ENCODE results near the gene KRTAP1-4.
"Not testable (repeated sequence)": the region's sequence is repeated elsewhere in the genome, so short reads cannot be mapped to it uniquely, and the experiment has no call there.

The KRTAP1-4 gene

GRCh38 chr17:41012326-41013120 lies 17.5 kb downstream of the KRTAP1-4 start:
- no peak for TF ChIP-seq TAF1 (IDR thresholded peaks at IDR 0.05; ENCODE audit: borderline replicate concordance, low read depth, low read length)
- no peak for TF ChIP-seq POLR2A (IDR thresholded peaks at IDR 0.05; ENCODE audit: low read depth, low read length)
- TF ChIP-seq POLR2AphosphoS5 (IDR thresholded peaks at IDR 0.05; ENCODE audit: low read depth, low read length), result no peak
- FAIRE-seq, result no peak
- no peak for DNase-seq (ENCODE audit: insufficient read length)

DNA sequence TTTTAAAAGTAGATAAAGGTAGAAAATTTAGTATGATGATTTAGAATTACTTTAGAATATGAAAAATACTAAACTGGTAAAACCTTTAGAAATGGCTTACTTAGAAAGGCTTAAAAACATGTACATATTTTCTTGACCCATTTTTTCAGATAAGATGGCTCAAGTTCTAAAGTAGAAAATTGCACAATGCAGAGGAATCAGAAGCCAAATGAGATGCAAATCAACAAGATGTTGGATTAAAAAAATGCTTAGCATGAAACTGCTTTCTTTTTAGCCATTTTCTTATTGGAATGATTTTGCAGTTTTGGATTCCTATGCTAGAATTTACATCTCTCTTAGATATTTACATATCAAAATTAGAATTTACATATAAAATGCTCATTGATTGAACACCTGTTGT lies 19.6 kb downstream of the KRTAP1-4 start:
- TF ChIP-seq POLR2A (IDR thresholded peaks at IDR 0.05; ENCODE audit: low read depth, low read length) (no peak), TAF1 (IDR thresholded peaks at IDR 0.05; ENCODE audit: borderline replicate concordance, low read depth, low read length) (no peak), POLR2AphosphoS5 (IDR thresholded peaks at IDR 0.05; ENCODE audit: low read depth, low read length) (no peak)
- no peak for FAIRE-seq

GRCh38 chr17:41009936-41010335 lies 20.1 kb downstream of the KRTAP1-4 start:
- TF ChIP-seq TAF1 (IDR thresholded peaks at IDR 0.05; ENCODE audit: borderline replicate concordance, low read depth, low read length), result no peak
- no peak for TF ChIP-seq POLR2A (IDR thresholded peaks at IDR 0.05; ENCODE audit: low read depth, low read length)
- no peak for TF ChIP-seq POLR2AphosphoS5 (IDR thresholded peaks at IDR 0.05; ENCODE audit: low read depth, low read length)
- no peak for FAIRE-seq
- no peak for DNase-seq (ENCODE audit: insufficient read length)

More for the DNA sequence above, 19.6 kb downstream of the KRTAP1-4 start:
- DNase-seq (ENCODE audit: insufficient read length), result no peak

GRCh38 chr17:41009301-41009760 lies 20.7 kb downstream of the KRTAP1-4 start:
- no peak for DNase-seq (ENCODE audit: insufficient read length)
- no peak for TF ChIP-seq POLR2AphosphoS5 (IDR thresholded peaks at IDR 0.05; ENCODE audit: low read depth, low read length)
- no peak for TF ChIP-seq TAF1 (IDR thresholded peaks at IDR 0.05; ENCODE audit: borderline replicate concordance, low read depth, low read length)
- no peak for TF ChIP-seq POLR2A (IDR thresholded peaks at IDR 0.05; ENCODE audit: low read depth, low read length)
- no peak for FAIRE-seq

GRCh38 chr17:41008811-41009210 lies 21.2 kb downstream of the KRTAP1-4 start, which contains the start of gene KRTAP3-1:
Gene KRTAP3-1, minus strand, starts transcription at chr17:41009128. Its CDS starts 54 bp downstream, at chr17:41009074.
- FAIRE-seq, result no peak
- DNase-seq (ENCODE audit: insufficient read length), result no peak
- TF ChIP-seq POLR2AphosphoS5 (IDR thresholded peaks at IDR 0.05; ENCODE audit: low read depth, low read length) (no peak), TAF1 (IDR thresholded peaks at IDR 0.05; ENCODE audit: borderline replicate concordance, low read depth, low read length) (no peak), POLR2A (IDR thresholded peaks at IDR 0.05; ENCODE audit: low read depth, low read length) (no peak)

GRCh38 chr17:41004397-41004796 lies 25.6 kb downstream of the KRTAP1-4 start:
- TF ChIP-seq POLR2AphosphoS5 (IDR thresholded peaks at IDR 0.05; ENCODE audit: low read depth, low read length) (no peak), POLR2A (IDR thresholded peaks at IDR 0.05; ENCODE audit: low read depth, low read length) (no peak), TAF1 (IDR thresholded peaks at IDR 0.05; ENCODE audit: borderline replicate concordance, low read depth, low read length) (no peak)
- DNase-seq (ENCODE audit: insufficient read length), result no peak
- no peak for FAIRE-seq

- FAIRE-seq (no peak), DNase-seq (ENCODE audit: insufficient read length) (no peak)
- TF ChIP-seq POLR2AphosphoS5 (IDR thresholded peaks at IDR 0.05; ENCODE audit: low read depth, low read length) (no peak), TAF1 (IDR thresholded peaks at IDR 0.05; ENCODE audit: borderline replicate concordance, low read depth, low read length) (no peak), POLR2A (IDR thresholded peaks at IDR 0.05; ENCODE audit: low read depth, low read length) (no peak)
Observed at GRCh38 chr17:41003926-41004325, 26.1 kb downstream of the KRTAP1-4 start.

GRCh38 chr17:41002814-41003213 lies 27.2 kb downstream of the KRTAP1-4 start:
- TF ChIP-seq POLR2A (IDR thresholded peaks at IDR 0.05; ENCODE audit: low read depth, low read length) (no peak), POLR2AphosphoS5 (IDR thresholded peaks at IDR 0.05; ENCODE audit: low read depth, low read length) (no peak), TAF1 (IDR thresholded peaks at IDR 0.05; ENCODE audit: borderline replicate concordance, low read depth, low read length) (no peak)
- FAIRE-seq (no peak), DNase-seq (ENCODE audit: insufficient read length) (no peak)

GRCh38 chr17:41001795-41002194 lies 28.2 kb downstream of the KRTAP1-4 start:
- FAIRE-seq (no peak), DNase-seq (ENCODE audit: insufficient read length) (no peak)
- TF ChIP-seq POLR2A (IDR thresholded peaks at IDR 0.05; ENCODE audit: low read depth, low read length) (no peak), POLR2AphosphoS5 (IDR thresholded peaks at IDR 0.05; ENCODE audit: low read depth, low read length) (no peak), TAF1 (IDR thresholded peaks at IDR 0.05; ENCODE audit: borderline replicate concordance, low read depth, low read length) (no peak)

- not testable (repeated sequence) for FAIRE-seq; DNase-seq (ENCODE audit: insufficient read length)
Observed at GRCh38 chr17:40999563-40999962, 30.4 kb downstream of the KRTAP1-4 start, which contains the start of gene KRTAP3-2. Gene KRTAP3-2, minus strand, starts transcription at chr17:40999906. Its CDS starts 53 bp downstream, at chr17:40999853.

GRCh38 chr17:40997361-40997760 lies 32.6 kb downstream of the KRTAP1-4 start:
- DNase-seq (ENCODE audit: insufficient read length) (no peak), FAIRE-seq (no peak)
- no peak for TF ChIP-seq POLR2A (IDR thresholded peaks at IDR 0.05; ENCODE audit: low read depth, low read length)
- no peak for TF ChIP-seq TAF1 (IDR thresholded peaks at IDR 0.05; ENCODE audit: borderline replicate concordance, low read depth, low read length)
- TF ChIP-seq POLR2AphosphoS5 (IDR thresholded peaks at IDR 0.05; ENCODE audit: low read depth, low read length), result no peak

DNA sequence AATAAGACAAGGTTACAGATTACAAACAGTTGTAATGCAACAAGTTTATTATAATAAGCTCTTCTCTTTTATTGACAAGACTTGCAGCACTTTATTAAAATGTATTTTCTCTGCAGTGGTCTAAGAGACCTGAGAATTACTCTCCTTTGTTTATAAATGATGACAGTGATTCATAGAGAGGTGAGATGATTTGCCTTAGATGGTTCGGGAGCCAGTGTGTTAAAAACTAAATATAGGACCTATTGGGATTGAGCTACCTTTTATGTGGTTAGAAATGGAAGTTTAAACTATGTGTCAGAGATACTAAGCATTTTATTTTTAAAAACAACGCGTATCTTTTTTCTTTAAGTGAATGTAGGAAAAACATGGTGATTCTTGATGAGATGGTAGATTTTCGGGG lies 33.2 kb downstream of the KRTAP1-4 start:
- FAIRE-seq (no peak), DNase-seq (ENCODE audit: insufficient read length) (no peak)

More for the DNA sequence above, 33.2 kb downstream of the KRTAP1-4 start:
- TF ChIP-seq POLR2A (IDR thresholded peaks at IDR 0.05; ENCODE audit: low read depth, low read length), result no peak
- TF ChIP-seq POLR2AphosphoS5 (IDR thresholded peaks at IDR 0.05; ENCODE audit: low read depth, low read length), result no peak
- no peak for TF ChIP-seq TAF1 (IDR thresholded peaks at IDR 0.05; ENCODE audit: borderline replicate concordance, low read depth, low read length)

All from GM12892 (cell line).